ENCODE results near the gene NOL3. TPM values are rescaled to one million over a fixed set of nuclear protein-coding genes. Genes with fewer than 3 reads are reported as not detected.

The NOL3 gene
- total and polyA plus RNA-seq, 2 of the 13 experiments (the other 11 are each of a cell fraction or from before 2014, with no cell fraction given) = 5.7 to 20.5 TPM

DNA sequence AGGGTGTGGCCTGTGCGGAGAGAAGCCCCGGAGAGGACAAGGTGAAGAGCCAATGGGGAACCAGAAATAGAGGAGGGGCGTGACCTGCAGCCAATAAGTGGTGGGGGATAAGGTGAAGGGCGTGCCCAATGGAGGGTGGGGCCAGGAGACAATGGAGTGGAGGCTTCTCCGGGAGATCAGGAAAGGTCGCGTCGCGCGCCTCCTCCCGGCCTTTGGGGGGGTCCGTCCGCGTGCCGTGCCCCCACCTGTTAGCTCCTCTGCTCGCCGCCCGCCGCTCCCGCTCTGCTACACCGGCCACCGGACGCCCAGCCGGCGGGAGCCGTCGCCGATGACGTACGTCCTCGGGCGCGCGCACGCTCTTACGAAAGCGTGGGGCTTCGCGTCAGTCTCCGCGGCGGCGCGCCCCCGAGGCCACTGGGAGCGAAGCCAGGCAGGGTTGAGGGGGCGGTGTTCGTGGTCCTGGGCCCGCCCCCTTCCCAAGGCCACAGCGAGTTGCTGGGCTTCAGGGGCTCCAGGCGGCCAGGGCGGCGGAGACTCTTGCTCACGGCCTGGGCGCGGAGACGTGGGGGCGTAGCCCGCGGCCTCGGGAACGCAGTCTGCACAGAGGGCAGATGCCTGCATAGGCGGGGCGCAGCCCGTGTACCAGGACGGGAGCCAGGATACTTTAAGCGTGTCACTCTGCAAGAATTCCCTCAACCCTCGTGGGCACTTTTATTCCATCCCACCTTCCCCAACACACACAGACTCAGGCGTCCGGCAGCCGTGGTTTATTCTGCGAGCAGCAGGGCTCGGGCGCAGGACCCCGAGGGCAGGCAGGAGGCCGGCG lies 13.5 kb downstream of the NOL3 start, which contains the start of gene MATCAP1 (continued):
- TF ChIP-seq, protein P1, sequence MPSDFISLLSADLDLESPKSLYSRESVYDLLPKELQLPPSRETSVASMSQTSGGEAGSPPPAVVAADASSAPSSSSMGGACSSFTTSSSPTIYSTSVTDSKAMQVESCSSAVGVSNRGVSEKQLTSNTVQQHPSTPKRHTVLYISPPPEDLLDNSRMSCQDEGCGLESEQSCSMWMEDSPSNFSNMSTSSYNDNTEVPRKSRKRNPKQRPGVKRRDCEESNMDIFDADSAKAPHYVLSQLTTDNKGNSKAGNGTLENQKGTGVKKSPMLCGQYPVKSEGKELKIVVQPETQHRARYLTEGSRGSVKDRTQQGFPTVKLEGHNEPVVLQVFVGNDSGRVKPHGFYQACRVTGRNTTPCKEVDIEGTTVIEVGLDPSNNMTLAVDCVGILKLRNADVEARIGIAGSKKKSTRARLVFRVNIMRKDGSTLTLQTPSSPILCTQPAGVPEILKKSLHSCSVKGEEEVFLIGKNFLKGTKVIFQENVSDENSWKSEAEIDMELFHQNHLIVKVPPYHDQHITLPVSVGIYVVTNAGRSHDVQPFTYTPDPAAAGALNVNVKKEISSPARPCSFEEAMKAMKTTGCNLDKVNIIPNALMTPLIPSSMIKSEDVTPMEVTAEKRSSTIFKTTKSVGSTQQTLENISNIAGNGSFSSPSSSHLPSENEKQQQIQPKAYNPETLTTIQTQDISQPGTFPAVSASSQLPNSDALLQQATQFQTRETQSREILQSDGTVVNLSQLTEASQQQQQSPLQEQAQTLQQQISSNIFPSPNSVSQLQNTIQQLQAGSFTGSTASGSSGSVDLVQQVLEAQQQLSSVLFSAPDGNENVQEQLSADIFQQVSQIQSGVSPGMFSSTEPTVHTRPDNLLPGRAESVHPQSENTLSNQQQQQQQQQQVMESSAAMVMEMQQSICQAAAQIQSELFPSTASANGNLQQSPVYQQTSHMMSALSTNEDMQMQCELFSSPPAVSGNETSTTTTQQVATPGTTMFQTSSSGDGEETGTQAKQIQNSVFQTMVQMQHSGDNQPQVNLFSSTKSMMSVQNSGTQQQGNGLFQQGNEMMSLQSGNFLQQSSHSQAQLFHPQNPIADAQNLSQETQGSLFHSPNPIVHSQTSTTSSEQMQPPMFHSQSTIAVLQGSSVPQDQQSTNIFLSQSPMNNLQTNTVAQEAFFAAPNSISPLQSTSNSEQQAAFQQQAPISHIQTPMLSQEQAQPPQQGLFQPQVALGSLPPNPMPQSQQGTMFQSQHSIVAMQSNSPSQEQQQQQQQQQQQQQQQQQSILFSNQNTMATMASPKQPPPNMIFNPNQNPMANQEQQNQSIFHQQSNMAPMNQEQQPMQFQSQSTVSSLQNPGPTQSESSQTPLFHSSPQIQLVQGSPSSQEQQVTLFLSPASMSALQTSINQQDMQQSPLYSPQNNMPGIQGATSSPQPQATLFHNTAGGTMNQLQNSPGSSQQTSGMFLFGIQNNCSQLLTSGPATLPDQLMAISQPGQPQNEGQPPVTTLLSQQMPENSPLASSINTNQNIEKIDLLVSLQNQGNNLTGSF (CRISPR knock-in tag; IDR thresholded peaks at IDR 0.05) = no peak
- TF ChIP-seq GATAD2A (CRISPR knock-in tag; IDR thresholded peaks at IDR 0.05) (peak; percentile 71), NCOR1 (IDR thresholded peaks at IDR 0.05; ENCODE audit: borderline replicate concordance, low read length) (peak; percentile 51; the same call in 1 of the 2 replicates), DNMT3B (CRISPR knock-in tag; conservative IDR thresholded peaks at IDR 0.05) (no peak), ZFX (CRISPR knock-in tag; IDR thresholded peaks at IDR 0.05; ENCODE audit: low read depth) (peak; percentile 73), FOSL2 (CRISPR knock-in tag; IDR thresholded peaks at IDR 0.05) (peak; percentile 68; the same call in 1 of the 2 replicates), ZNF724P (CRISPR knock-in tag; IDR thresholded peaks at IDR 0.05; ENCODE audit: borderline replicate concordance) (peak; percentile 38; the same call in 1 of the 2 replicates), FOXP1 (IDR thresholded peaks at IDR 0.05) (no peak), FOXP1 (CRISPR knock-in tag; IDR thresholded peaks at IDR 0.05) (no peak), ZNF556 (CRISPR knock-in tag; IDR thresholded peaks at IDR 0.05; ENCODE audit: borderline replicate concordance) (peak; percentile 69; the same call in 1 of the 2 replicates), RAD51 (IDR thresholded peaks at IDR 0.05; ENCODE audit: borderline replicate concordance) (no peak), KDM1A (CRISPR knock-in tag; IDR thresholded peaks at IDR 0.05) (0 out of 2 replicates have a peak, but pooled peaks have one; percentile 38), ZFY (CRISPR knock-in tag; IDR thresholded peaks at IDR 0.05) (peak; percentile 59), ESRRA (CRISPR knock-in tag; IDR thresholded peaks at IDR 0.05; ENCODE audit: low read depth) (0 out of 2 replicates have a peak, but pooled peaks have one; percentile 56), TCF12 (IDR thresholded peaks at IDR 0.05) (no peak), TCF12 (CRISPR knock-in tag; IDR thresholded peaks at IDR 0.05) (0 out of 2 replicates have a peak, but pooled peaks have one; percentile 73)
- TF ChIP-seq, protein P2, sequence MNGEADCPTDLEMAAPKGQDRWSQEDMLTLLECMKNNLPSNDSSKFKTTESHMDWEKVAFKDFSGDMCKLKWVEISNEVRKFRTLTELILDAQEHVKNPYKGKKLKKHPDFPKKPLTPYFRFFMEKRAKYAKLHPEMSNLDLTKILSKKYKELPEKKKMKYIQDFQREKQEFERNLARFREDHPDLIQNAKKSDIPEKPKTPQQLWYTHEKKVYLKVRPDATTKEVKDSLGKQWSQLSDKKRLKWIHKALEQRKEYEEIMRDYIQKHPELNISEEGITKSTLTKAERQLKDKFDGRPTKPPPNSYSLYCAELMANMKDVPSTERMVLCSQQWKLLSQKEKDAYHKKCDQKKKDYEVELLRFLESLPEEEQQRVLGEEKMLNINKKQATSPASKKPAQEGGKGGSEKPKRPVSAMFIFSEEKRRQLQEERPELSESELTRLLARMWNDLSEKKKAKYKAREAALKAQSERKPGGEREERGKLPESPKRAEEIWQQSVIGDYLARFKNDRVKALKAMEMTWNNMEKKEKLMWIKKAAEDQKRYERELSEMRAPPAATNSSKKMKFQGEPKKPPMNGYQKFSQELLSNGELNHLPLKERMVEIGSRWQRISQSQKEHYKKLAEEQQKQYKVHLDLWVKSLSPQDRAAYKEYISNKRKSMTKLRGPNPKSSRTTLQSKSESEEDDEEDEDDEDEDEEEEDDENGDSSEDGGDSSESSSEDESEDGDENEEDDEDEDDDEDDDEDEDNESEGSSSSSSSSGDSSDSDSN (CRISPR knock-in tag; IDR thresholded peaks at IDR 0.05) = peak; percentile 85
- TF ChIP-seq, protein P3, sequence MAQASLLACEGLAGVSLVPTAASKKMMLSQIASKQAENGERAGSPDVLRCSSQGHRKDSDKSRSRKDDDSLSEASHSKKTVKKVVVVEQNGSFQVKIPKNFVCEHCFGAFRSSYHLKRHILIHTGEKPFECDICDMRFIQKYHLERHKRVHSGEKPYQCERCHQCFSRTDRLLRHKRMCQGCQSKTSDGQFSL (CRISPR knock-in tag; IDR thresholded peaks at IDR 0.05) = peak; percentile 84
- TF ChIP-seq, protein P4, sequence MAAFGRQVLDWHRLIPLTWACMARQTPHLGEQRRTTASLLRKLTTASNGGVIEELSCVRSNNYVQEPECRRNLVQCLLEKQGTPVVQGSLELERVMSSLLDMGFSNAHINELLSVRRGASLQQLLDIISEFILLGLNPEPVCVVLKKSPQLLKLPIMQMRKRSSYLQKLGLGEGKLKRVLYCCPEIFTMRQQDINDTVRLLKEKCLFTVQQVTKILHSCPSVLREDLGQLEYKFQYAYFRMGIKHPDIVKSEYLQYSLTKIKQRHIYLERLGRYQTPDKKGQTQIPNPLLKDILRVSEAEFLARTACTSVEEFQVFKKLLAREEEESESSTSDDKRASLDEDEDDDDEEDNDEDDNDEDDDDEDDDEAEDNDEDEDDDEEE (CRISPR knock-in tag; IDR thresholded peaks at IDR 0.05) = peak; percentile 93; the same call in 1 of the 2 replicates
- TF ChIP-seq, protein P5, sequence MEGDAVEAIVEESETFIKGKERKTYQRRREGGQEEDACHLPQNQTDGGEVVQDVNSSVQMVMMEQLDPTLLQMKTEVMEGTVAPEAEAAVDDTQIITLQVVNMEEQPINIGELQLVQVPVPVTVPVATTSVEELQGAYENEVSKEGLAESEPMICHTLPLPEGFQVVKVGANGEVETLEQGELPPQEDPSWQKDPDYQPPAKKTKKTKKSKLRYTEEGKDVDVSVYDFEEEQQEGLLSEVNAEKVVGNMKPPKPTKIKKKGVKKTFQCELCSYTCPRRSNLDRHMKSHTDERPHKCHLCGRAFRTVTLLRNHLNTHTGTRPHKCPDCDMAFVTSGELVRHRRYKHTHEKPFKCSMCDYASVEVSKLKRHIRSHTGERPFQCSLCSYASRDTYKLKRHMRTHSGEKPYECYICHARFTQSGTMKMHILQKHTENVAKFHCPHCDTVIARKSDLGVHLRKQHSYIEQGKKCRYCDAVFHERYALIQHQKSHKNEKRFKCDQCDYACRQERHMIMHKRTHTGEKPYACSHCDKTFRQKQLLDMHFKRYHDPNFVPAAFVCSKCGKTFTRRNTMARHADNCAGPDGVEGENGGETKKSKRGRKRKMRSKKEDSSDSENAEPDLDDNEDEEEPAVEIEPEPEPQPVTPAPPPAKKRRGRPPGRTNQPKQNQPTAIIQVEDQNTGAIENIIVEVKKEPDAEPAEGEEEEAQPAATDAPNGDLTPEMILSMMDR (CRISPR knock-in tag; IDR thresholded peaks at IDR 0.05) = peak; percentile 45
